Measurements from ENCODE around the gene HNF1B.

DNA sequence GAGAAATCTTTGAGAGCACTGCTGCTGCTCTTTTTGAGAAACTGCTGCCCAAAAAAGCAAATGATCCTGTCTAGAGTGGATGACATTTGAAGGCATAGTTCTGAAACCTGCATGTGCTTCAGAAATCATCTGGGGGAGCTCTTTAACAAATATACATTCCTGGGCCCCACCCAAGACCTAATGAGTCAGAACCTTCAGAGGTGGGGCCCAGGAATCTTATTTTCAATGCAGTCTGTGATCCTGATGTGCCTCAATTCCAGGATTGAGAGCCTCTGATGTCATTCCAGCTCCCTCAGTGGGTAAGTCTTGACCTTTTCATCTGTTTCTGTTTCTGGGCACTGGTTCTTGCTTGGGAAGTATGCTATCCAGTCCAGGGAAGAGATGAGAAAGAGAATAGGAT lies 42.3 kb downstream of the HNF1B start:
- TF ChIP-seq CTCF (IDR thresholded peaks at IDR 0.05): no peak
- no peak for TF ChIP-seq JUND (IDR thresholded peaks at IDR 0.05)
- TF ChIP-seq EP300 (IDR thresholded peaks at IDR 0.05; ENCODE audit: borderline replicate concordance in 1 of 2, low read depth in 1 of 2, low read length in 1 of 2): no peak
- TF ChIP-seq SMC3 (IDR thresholded peaks at IDR 0.05; ENCODE audit: low read depth, low read length): no peak
- TF ChIP-seq EZH2phosphoT487 (IDR thresholded peaks at IDR 0.05; ENCODE audit: borderline replicate concordance, low read depth): no peak
- TF ChIP-seq MEF2A (IDR thresholded peaks at IDR 0.05; ENCODE audit: borderline replicate concordance, low read depth): no peak

Measured in SK-N-SH (cell line).